Choroid plexus epithelial cell (primary cell): Measurements from ENCODE around the gene NCLN.

Source experiments
- DNase-seq: peaks from one replicate; pipeline ENCODE4 v3.0.0-alpha.2; 2010; ENCODE audit warnings: low read depth
- H3K4me3 ChIP-seq: 2 replicates; pipeline ENCODE4 v1.5.1; 2011; ENCODE audit warnings: low read depth, mild to moderate bottlenecking, control low read depth, low read length, moderate library complexity
- CTCF ChIP-seq: conservative IDR thresholded peaks from 2 replicates; pipeline ENCODE4 v1.5.1; 2011; ENCODE audit warnings: low read depth, mild to moderate bottlenecking, control low read depth, inconsistent platforms, low read length, moderate library complexity

Gene NCLN

GRCh38 chr19:3224346-3225168 is 38.8 kb downstream of the NCLN start, which contains the start of gene CELF5:
Gene CELF5, plus strand, starts transcription at chr19:3224661. Its CDS starts 79 bp downstream, at chr19:3224740.
- peak; percentile 11 for DNase-seq
- peak; percentile 21 for TF ChIP-seq CTCF
- no peak within 1 kb of the TSS for H3K4me3 ChIP-seq

GRCh38 chr19:3225169-3225485 is 39.4 kb downstream of the NCLN start:
- no peak for TF ChIP-seq CTCF
- DNase-seq, result no peak
- no peak overlapping the region for H3K4me3 ChIP-seq

- TF ChIP-seq CTCF, result no peak
- no peak overlapping the region for H3K4me3 ChIP-seq
- no peak for DNase-seq
Measured at GRCh38 chr19:3225677-3226093, 40.0 kb downstream of the NCLN start.

- no peak for DNase-seq
- no peak overlapping the region for H3K4me3 ChIP-seq
- TF ChIP-seq CTCF, result no peak
Measured at GRCh38 chr19:3227054-3227626, 41.4 kb downstream of the NCLN start.

GRCh38 chr19:3229346-3229743 is 43.6 kb downstream of the NCLN start:
- no peak for DNase-seq
- TF ChIP-seq CTCF, result no peak
- H3K4me3 ChIP-seq, result no peak overlapping the region

- DNase-seq, result no peak
- no peak overlapping the region for H3K4me3 ChIP-seq
- TF ChIP-seq CTCF, result no peak
Measured at GRCh38 chr19:3229888-3230496, 44.3 kb downstream of the NCLN start.
